Left hindlimb (tissue), 1 donor: Measurements from ENCODE around the gene ITGAE.
"Not testable (repeated sequence)": the region's sequence is repeated elsewhere in the genome, so short reads cannot be mapped to it uniquely, and the experiment has no call there.

Source experiments
- DNase-seq: peaks from one replicate; pipeline ENCODE4 v3.0.0-alpha.2; 2018

Gene ITGAE

GRCh38 chr17:3761036-3761917, 39.7 kb downstream of the ITGAE start:
- DNase-seq = no peak

GRCh38 chr17:3759597-3760216, 41.3 kb downstream of the ITGAE start:
- no peak for DNase-seq

- no peak for DNase-seq
Observed at GRCh38 chr17:3755335-3756030, 45.5 kb downstream of the ITGAE start.

- DNase-seq = no peak
Observed at GRCh38 chr17:3754458-3755334, 46.3 kb downstream of the ITGAE start.

GRCh38 chr17:3754066-3754457, 46.9 kb downstream of the ITGAE start:
- no peak for DNase-seq

- no peak for DNase-seq
Observed at GRCh38 chr17:3753624-3754023, 47.4 kb downstream of the ITGAE start.

- DNase-seq = no peak
Observed at GRCh38 chr17:3751836-3752235, 49.2 kb downstream of the ITGAE start.

GRCh38 chr17:3750926-3751325, 50.1 kb downstream of the ITGAE start:
- DNase-seq = no peak

- no peak for DNase-seq
Observed at GRCh38 chr17:3750296-3750695, 50.7 kb downstream of the ITGAE start.

GRCh38 chr17:3748576-3748975, 52.4 kb downstream of the ITGAE start:
- no peak for DNase-seq

GRCh38 chr17:3747805-3748204, 53.2 kb downstream of the ITGAE start:
- no peak for DNase-seq

GRCh38 chr17:3745071-3745470, 55.9 kb downstream of the ITGAE start:
- no peak for DNase-seq

GRCh38 chr17:3744014-3744413, 57.0 kb downstream of the ITGAE start:
- DNase-seq = no peak

GRCh38 chr17:3740611-3741073, 60.3 kb downstream of the ITGAE start:
- DNase-seq = no peak

- DNase-seq = no peak
Observed at GRCh38 chr17:3739422-3740124, 61.4 kb downstream of the ITGAE start.

- no peak for DNase-seq
Observed at GRCh38 chr17:3738562-3739295, 62.3 kb downstream of the ITGAE start.

- no peak for DNase-seq
Observed at GRCh38 chr17:3735515-3735914, 65.5 kb downstream of the ITGAE start.

GRCh38 chr17:3734911-3735276, 66.1 kb downstream of the ITGAE start:
- DNase-seq = not testable (repeated sequence)

- no peak for DNase-seq
Observed at GRCh38 chr17:3732210-3732621, 68.8 kb downstream of the ITGAE start.

GRCh38 chr17:3730881-3731429, 70.0 kb downstream of the ITGAE start:
- no peak for DNase-seq

- no peak for DNase-seq
Observed at GRCh38 chr17:3729881-3730280, 71.1 kb downstream of the ITGAE start.
